ENCODE data around the gene KCNT1.
"Not testable (repeated sequence)": the region's sequence is repeated elsewhere in the genome, so short reads cannot be mapped to it uniquely, and the experiment has no call there.

The KCNT1 gene

GRCh38 chr9:135666534-135667462 lies 35.2 kb upstream of the KCNT1 start:
- no peaks in the 10 kb centered on the region for H3K36me3 ChIP-seq (ENCODE audit: control insufficient read depth, low read length)
- no peaks in the 10 kb centered on the region for H4K20me1 ChIP-seq (ENCODE audit: control insufficient read depth, insufficient read depth, low read depth, low read length)
- H3K9me3 ChIP-seq (ENCODE audit: control insufficient read depth, insufficient read depth, low read length): no peaks in the 10 kb centered on the region
- no peak overlapping the region for H3K4me3 ChIP-seq (ENCODE audit: low read length)
- no peak for TF ChIP-seq CTCF (IDR thresholded peaks at IDR 0.05; ENCODE audit: low read depth, low read length, poor library complexity, severe bottlenecking)
- TF ChIP-seq EZH2phosphoT487 (IDR thresholded peaks at IDR 0.05; ENCODE audit: borderline replicate concordance, low read length): no peak
- H3K4me1 ChIP-seq (ENCODE audit: control insufficient read depth, low read length): no peaks in the 10 kb centered on the region
- H3K79me2 ChIP-seq (ENCODE audit: control insufficient read depth, low read length): no peaks in the 10 kb centered on the region
- H3K4me2 ChIP-seq (ENCODE audit: low read length): no peak overlapping the region
- H3K9me2 ChIP-seq (replicated peaks; ENCODE audit: control insufficient read depth, low read length): no peaks in the 10 kb centered on the region
- H3K27me3 ChIP-seq (ENCODE audit: control insufficient read depth, low read length): no peaks in the 10 kb centered on the region
- H3K27ac ChIP-seq (ENCODE audit: low read depth, low read length): no peak overlapping the region
- H3F3A ChIP-seq (ENCODE audit: control insufficient read depth, insufficient read depth): no peaks in the 10 kb centered on the region

- Histone ChIP-seq H3K4me3 (ENCODE audit: low read length) (no peak overlapping the region), H3K4me1 (ENCODE audit: control insufficient read depth, low read length) (no peaks in the 10 kb centered on the region), H3K36me3 (ENCODE audit: control insufficient read depth, low read length) (no peaks in the 10 kb centered on the region), H3K4me2 (ENCODE audit: low read length) (no peak overlapping the region), H3K9me3 (ENCODE audit: control insufficient read depth, insufficient read depth, low read length) (no peaks in the 10 kb centered on the region), H3K27me3 (ENCODE audit: control insufficient read depth, low read length) (no peaks in the 10 kb centered on the region), H3K27ac (ENCODE audit: low read depth, low read length) (no peak overlapping the region), H4K20me1 (ENCODE audit: control insufficient read depth, insufficient read depth, low read depth, low read length) (no peaks in the 10 kb centered on the region), H3K79me2 (ENCODE audit: control insufficient read depth, low read length) (no peaks in the 10 kb centered on the region), H3K9me2 (replicated peaks; ENCODE audit: control insufficient read depth, low read length) (no peaks in the 10 kb centered on the region), H3F3A (ENCODE audit: control insufficient read depth, insufficient read depth) (no peaks in the 10 kb centered on the region)
- TF ChIP-seq CTCF (IDR thresholded peaks at IDR 0.05; ENCODE audit: low read depth, low read length, poor library complexity, severe bottlenecking) (no peak), EZH2phosphoT487 (IDR thresholded peaks at IDR 0.05; ENCODE audit: borderline replicate concordance, low read length) (no peak)
Observed at GRCh38 chr9:135667463-135668001, 34.5 kb upstream of the KCNT1 start.

GRCh38 chr9:135669018-135669417 lies 33.0 kb upstream of the KCNT1 start:
- not testable (repeated sequence) for H3K27ac ChIP-seq (ENCODE audit: low read depth, low read length); H3K27me3 ChIP-seq (ENCODE audit: control insufficient read depth, low read length); H3K4me2 ChIP-seq (ENCODE audit: low read length)

GRCh38 chr9:135669616-135670285 lies 32.2 kb upstream of the KCNT1 start:
- no peaks in the 10 kb centered on the region for H4K20me1 ChIP-seq (ENCODE audit: control insufficient read depth, insufficient read depth, low read depth, low read length)
- H3K27me3 ChIP-seq (ENCODE audit: control insufficient read depth, low read length): no peaks in the 10 kb centered on the region
- no peak overlapping the region for H3K27ac ChIP-seq (ENCODE audit: low read depth, low read length)
- H3K4me3 ChIP-seq (ENCODE audit: low read length): no peak overlapping the region
- no peaks in the 10 kb centered on the region for H3K9me2 ChIP-seq (replicated peaks; ENCODE audit: control insufficient read depth, low read length)
- no peaks in the 10 kb centered on the region for H3K79me2 ChIP-seq (ENCODE audit: control insufficient read depth, low read length)
- H3K36me3 ChIP-seq (ENCODE audit: control insufficient read depth, low read length): no peaks in the 10 kb centered on the region
- no peaks in the 10 kb centered on the region for H3F3A ChIP-seq (ENCODE audit: control insufficient read depth, insufficient read depth)
- no peaks in the 10 kb centered on the region for H3K9me3 ChIP-seq (ENCODE audit: control insufficient read depth, insufficient read depth, low read length)
- TF ChIP-seq CTCF (IDR thresholded peaks at IDR 0.05; ENCODE audit: low read depth, low read length, poor library complexity, severe bottlenecking) (no peak), EZH2phosphoT487 (IDR thresholded peaks at IDR 0.05; ENCODE audit: borderline replicate concordance, low read length) (no peak)
- no peak overlapping the region for H3K4me2 ChIP-seq (ENCODE audit: low read length)
- H3K4me1 ChIP-seq (ENCODE audit: control insufficient read depth, low read length): no peaks in the 10 kb centered on the region

More at GRCh38 chr9:135669018-135669417, 33.0 kb upstream of the KCNT1 start:
- H3K4me1 ChIP-seq (ENCODE audit: control insufficient read depth, low read length); H3K9me2 ChIP-seq (replicated peaks; ENCODE audit: control insufficient read depth, low read length); H3K36me3 ChIP-seq (ENCODE audit: control insufficient read depth, low read length); H3F3A ChIP-seq (ENCODE audit: control insufficient read depth, insufficient read depth); H3K4me3 ChIP-seq (ENCODE audit: low read length); H3K9me3 ChIP-seq (ENCODE audit: control insufficient read depth, insufficient read depth, low read length); H3K79me2 ChIP-seq (ENCODE audit: control insufficient read depth, low read length); H4K20me1 ChIP-seq (ENCODE audit: control insufficient read depth, insufficient read depth, low read depth, low read length): not testable (repeated sequence)

Data from DOHH2 (cell line).